ENCODE results near the gene VTI1B. TPM values are rescaled to one million over a fixed set of nuclear protein-coding genes. Genes with fewer than 3 reads are reported as not detected.

The VTI1B gene
- total and polyA plus RNA-seq, 4 donors = 43.9 to 105 (median 67.5) TPM

GRCh38 chr14:67643713-67644112 lies 30.7 kb downstream of the VTI1B start:
- TF ChIP-seq, protein P1, sequence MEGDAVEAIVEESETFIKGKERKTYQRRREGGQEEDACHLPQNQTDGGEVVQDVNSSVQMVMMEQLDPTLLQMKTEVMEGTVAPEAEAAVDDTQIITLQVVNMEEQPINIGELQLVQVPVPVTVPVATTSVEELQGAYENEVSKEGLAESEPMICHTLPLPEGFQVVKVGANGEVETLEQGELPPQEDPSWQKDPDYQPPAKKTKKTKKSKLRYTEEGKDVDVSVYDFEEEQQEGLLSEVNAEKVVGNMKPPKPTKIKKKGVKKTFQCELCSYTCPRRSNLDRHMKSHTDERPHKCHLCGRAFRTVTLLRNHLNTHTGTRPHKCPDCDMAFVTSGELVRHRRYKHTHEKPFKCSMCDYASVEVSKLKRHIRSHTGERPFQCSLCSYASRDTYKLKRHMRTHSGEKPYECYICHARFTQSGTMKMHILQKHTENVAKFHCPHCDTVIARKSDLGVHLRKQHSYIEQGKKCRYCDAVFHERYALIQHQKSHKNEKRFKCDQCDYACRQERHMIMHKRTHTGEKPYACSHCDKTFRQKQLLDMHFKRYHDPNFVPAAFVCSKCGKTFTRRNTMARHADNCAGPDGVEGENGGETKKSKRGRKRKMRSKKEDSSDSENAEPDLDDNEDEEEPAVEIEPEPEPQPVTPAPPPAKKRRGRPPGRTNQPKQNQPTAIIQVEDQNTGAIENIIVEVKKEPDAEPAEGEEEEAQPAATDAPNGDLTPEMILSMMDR (IDR thresholded peaks at IDR 0.05; ENCODE audit: control extremely low read depth, extremely low read depth) = no peak
- Histone ChIP-seq H3K9me3 (ENCODE audit: control insufficient read depth in 4 of 4, insufficient read depth in 3 of 4, low read length in 3 of 4) (no peaks in the 10 kb centered on the region), H3K4me3 (no peak overlapping the region), H3K36me3 (ENCODE audit: control insufficient read depth in 4 of 4, insufficient read depth in 4 of 4, low read length in 4 of 4) (peaks cover 0 to 17% (median 3%) of the 10 kb centered on the region in 4 donors), H3K27me3 (ENCODE audit: control insufficient read depth in 3 of 3, insufficient read depth in 3 of 3, low read length in 2 of 3) (no peaks in the 10 kb centered on the region), H3K4me1 (ENCODE audit: control insufficient read depth in 5 of 5, insufficient read depth in 5 of 5, low read length in 5 of 5) (peaks cover 0 to 6% (median 0%) of the 10 kb centered on the region in 5 donors), H3K27ac (ENCODE audit: low read depth in 1 of 2, low read length in 1 of 2) (no peak overlapping the region), H3K9ac (ENCODE audit: insufficient read depth in 1 of 2, low read length in 2 of 2) (no peak overlapping the region)
- DNase-seq (no peak), ATAC-seq (ENCODE audit: insufficient read depth, low FRiP score) (no peak)
- 79 to 81% methylated on average over 1 of the region's 1 CpG for WGBS, 2 donors

- no peak overlapping the region for H3K9ac ChIP-seq (ENCODE audit: insufficient read depth in 1 of 2, low read length in 2 of 2)
- no peak overlapping the region for H3K4me3 ChIP-seq
- H3K4me1 ChIP-seq (ENCODE audit: control insufficient read depth in 5 of 5, insufficient read depth in 5 of 5, low read length in 5 of 5) = peaks cover 0 to 6% (median 0%) of the 10 kb centered on the region in 5 donors
- no peaks in the 10 kb centered on the region for H3K27me3 ChIP-seq (ENCODE audit: control insufficient read depth in 3 of 3, insufficient read depth in 3 of 3, low read length in 2 of 3)
- WGBS, 2 donors = 86 to 94% methylated on average over 5 of the region's 5 CpGs
- H3K27ac ChIP-seq (ENCODE audit: low read depth in 1 of 2, low read length in 1 of 2) = no peak overlapping the region
- H3K36me3 ChIP-seq (ENCODE audit: control insufficient read depth in 4 of 4, insufficient read depth in 4 of 4, low read length in 4 of 4) = peaks cover 0 to 8% (median 3%) of the 10 kb centered on the region in 4 donors
- ATAC-seq (ENCODE audit: insufficient read depth, low FRiP score) = no peak
- H3K9me3 ChIP-seq (ENCODE audit: control insufficient read depth in 4 of 4, insufficient read depth in 3 of 4, low read length in 3 of 4) = no peaks in the 10 kb centered on the region
- DNase-seq = no peak
- TF ChIP-seq, protein P1 (IDR thresholded peaks at IDR 0.05; ENCODE audit: control extremely low read depth, extremely low read depth) = no peak
These were observed 32.3 kb downstream of the VTI1B start for GRCh38 chr14:67641902-67642749.

- 97 to 100% methylated on average over 1 of the region's 1 CpG for WGBS, 2 donors
- H3K4me1 ChIP-seq (ENCODE audit: control insufficient read depth in 5 of 5, insufficient read depth in 5 of 5, low read length in 5 of 5) = peaks cover 0 to 6% (median 0%) of the 10 kb centered on the region in 5 donors
These were observed 33.0 kb downstream of the VTI1B start for GRCh38 chr14:67641480-67641879.

More at GRCh38 chr14:67641480-67641879, 33.0 kb downstream of the VTI1B start:
- Histone ChIP-seq H3K4me3 (no peak overlapping the region), H3K27me3 (ENCODE audit: control insufficient read depth in 3 of 3, insufficient read depth in 3 of 3, low read length in 2 of 3) (no peaks in the 10 kb centered on the region), H3K9ac (ENCODE audit: insufficient read depth in 1 of 2, low read length in 2 of 2) (no peak overlapping the region), H3K9me3 (ENCODE audit: control insufficient read depth in 4 of 4, insufficient read depth in 3 of 4, low read length in 3 of 4) (no peaks in the 10 kb centered on the region), H3K27ac (ENCODE audit: low read depth in 1 of 2, low read length in 1 of 2) (no peak overlapping the region), H3K36me3 (ENCODE audit: control insufficient read depth in 4 of 4, insufficient read depth in 4 of 4, low read length in 4 of 4) (peaks cover 0 to 7% (median 2%) of the 10 kb centered on the region in 4 donors)
- ATAC-seq (ENCODE audit: insufficient read depth, low FRiP score) (no peak), DNase-seq (no peak)
- TF ChIP-seq, protein P1 (IDR thresholded peaks at IDR 0.05; ENCODE audit: control extremely low read depth, extremely low read depth) = no peak
